Naive thymus-derived CD4-positive, alpha-beta T cell (primary cell): ENCODE results near the gene MSLN. TPM values are rescaled to one million over a fixed set of nuclear protein-coding genes. Genes with fewer than 3 reads are reported as not detected.

Experiments used
- ATAC-seq: fragments of 150-1000 bp; cut with Tn5 transposase; 2 replicates; pipeline ENCODE4 v1.10.0; 2021; ENCODE audit warnings: mild to moderate bottlenecking, moderate library complexity
- CTCF ChIA-PET: fragments of 350-600 bp; sonication (Branson Sonifier 250); formaldehyde crosslinking; loops from one replicate; lab custom pipeline; 2021; ENCODE audit warnings: antibody characterized with exemption; lab: Charles Lee
- POLR2A ChIA-PET: fragments of 350-600 bp; sonication (Branson Sonifier 250); formaldehyde crosslinking; loops from one replicate; lab custom pipeline; 2021; ENCODE audit warnings: antibody characterized with exemption, inconsistent platforms; lab: Charles Lee
- DNase-seq, 9 donors: peaks; one replicate each; pipeline versions ENCODE4 v3.0.0 to v3.0.0-alpha.2; 2020 to 2022; ENCODE audit warnings: mixed read lengths in 1 of 9
- H3K27ac ChIP-seq: one replicate; pipeline ENCODE4 v1.7.0; 2013; ENCODE audit warnings: mild to moderate bottlenecking, low read depth, low read length, moderate library complexity
- H3K27me3 ChIP-seq, 2 donors: one replicate each; pipeline ENCODE4 v1.7.0; 2013; ENCODE audit warnings: low read length in 2 of 2, mild to moderate bottlenecking in 2 of 2, moderate library complexity in 2 of 2; ENCODE audit not compliant: control insufficient read depth in 2 of 2, insufficient read depth in 2 of 2
- H3K36me3 ChIP-seq, 3 experiments: 1 replicate in 2 of 3; 2 replicates in 1 of 3; pipeline ENCODE4 v1.7.0; 2013; ENCODE audit warnings: low read length in 3 of 3, mild to moderate bottlenecking in 3 of 3, moderate library complexity in 1 of 3; ENCODE audit not compliant: insufficient read depth in 3 of 3, control insufficient read depth in 2 of 3
- H3K4me1 ChIP-seq, 2 donors: one replicate each; pipeline ENCODE4 v1.7.0; 2013; ENCODE audit warnings: low read length in 2 of 2, mild to moderate bottlenecking in 2 of 2, moderate library complexity in 1 of 2; ENCODE audit not compliant: control insufficient read depth in 2 of 2, insufficient read depth in 2 of 2
- H3K4me3 ChIP-seq: 2 replicates; pipeline ENCODE4 v1.7.0; 2013; ENCODE audit warnings: mild to moderate bottlenecking, low read length
- H3K9me3 ChIP-seq, 3 experiments: 1 replicate in 2 of 3; 2 replicates in 1 of 3; pipeline ENCODE4 v1.7.0; 2013; ENCODE audit warnings: low read length in 3 of 3; ENCODE audit not compliant: control insufficient read depth in 2 of 3
- H3K27ac Mint-ChIP-seq, 9 donors: one replicate each; pipeline ENCODE4 v1.8.0; 2020 to 2022; ENCODE audit warnings: mixed read lengths in 9 of 9, mild to moderate bottlenecking in 8 of 9, moderate library complexity in 5 of 9, inconsistent platforms in 2 of 9
- H3K27me3 Mint-ChIP-seq, 5 donors: one replicate each; pipeline ENCODE4 v1.8.0; 2021 to 2022; ENCODE audit warnings: mixed read lengths in 5 of 5, mild to moderate bottlenecking in 1 of 5
- H3K36me3 Mint-ChIP-seq, 5 donors: one replicate each; pipeline ENCODE4 v1.8.0; 2020 to 2022; ENCODE audit warnings: mixed read lengths in 5 of 5, mild to moderate bottlenecking in 3 of 5, inconsistent platforms in 1 of 5
- H3K4me1 Mint-ChIP-seq, 7 donors: one replicate each; pipeline ENCODE4 v1.8.0; 2020 to 2022; ENCODE audit warnings: mixed read lengths in 7 of 7, mild to moderate bottlenecking in 3 of 7, inconsistent platforms in 1 of 7
- H3K4me3 Mint-ChIP-seq, 10 donors: one replicate each; pipeline ENCODE4 v1.8.0; 2020 to 2022; ENCODE audit warnings: mild to moderate bottlenecking in 10 of 10, mixed read lengths in 10 of 10, moderate library complexity in 6 of 10, inconsistent platforms in 2 of 10
- H3K9me3 Mint-ChIP-seq, 11 donors: one replicate each; pipeline ENCODE4 v1.8.0; 2020 to 2022; ENCODE audit warnings: mixed read lengths in 11 of 11, mild to moderate bottlenecking in 4 of 11, inconsistent platforms in 1 of 11, moderate library complexity in 1 of 11
- intact Hi-C, 2 donors: fragments of 100-400 bp; cut with micrococcal nuclease; formaldehyde crosslinking; loops; one replicate each; pipeline ENCODE4 v1.15.1; 2023
- polyA plus RNA-seq, 2 donors: library from polyadenylated mRNA; unstranded; fragments of 300-500 nt; fragmentation: Illumina TruSeq; gene quantifications; one replicate each; pipeline ENCODE4 v1.2.3, GENCODE V29; 2021
- total RNA-seq, 6 experiments: library from RNA in 5 of 6; stranded (reverse) in 5 of 6; gene quantifications; 1 replicate in 5 of 6; 2 replicates in 1 of 6; pipeline ENCODE4 v1.2.3 and lab custom pipeline; 2021 to 2026

Gene MSLN
- total and polyA plus RNA-seq, 7 experiments from 2014 or later: 0.64 TPM; not detected in 6

- Mint-ChIP-seq H3K4me1 (no peaks in the 10 kb centered on the region), H3K36me3 (no peaks in the 10 kb centered on the region), H3K9me3 (no peaks in the 10 kb centered on the region), H3K4me3 (no peak overlapping the region), H3K27ac (no peak overlapping the region), H3K27me3 (peaks cover 0 to 3% (median 0%) of the 10 kb centered on the region in 5 donors)
- Histone ChIP-seq H3K27me3 (no peaks in the 10 kb centered on the region), H3K36me3 (no peaks in the 10 kb centered on the region), H3K4me3 (no peak overlapping the region), H3K4me1 (no peaks in the 10 kb centered on the region), H3K9me3 (no peaks in the 10 kb centered on the region), H3K27ac (no peak overlapping the region)
- no peak for ATAC-seq
- POLR2A ChIA-PET: no interaction called here
- intact Hi-C loops: no loop called here
- DNase-seq: no peak
- CTCF ChIA-PET: no interaction called here
Measured at GRCh38 chr16:765488-765865, 4.9 kb downstream of the MSLN start.

GRCh38 chr16:766008-766819 is 5.7 kb downstream of the MSLN start:
- peaks cover 0 to 3% (median 0%) of the 10 kb centered on the region in 5 donors for H3K27me3 Mint-ChIP-seq
- Histone ChIP-seq H3K4me1 (no peaks in the 10 kb centered on the region), H3K4me3 (no peak overlapping the region), H3K36me3 (no peaks in the 10 kb centered on the region), H3K27me3 (no peaks in the 10 kb centered on the region), H3K9me3 (no peaks in the 10 kb centered on the region), H3K27ac (no peak overlapping the region)
- H3K4me1 Mint-ChIP-seq: no peaks in the 10 kb centered on the region
- ChIA-PET CTCF (interaction anchor here (0.6 kb wide), 1 partner anchor 717 kb away, joined by 3 read pairs; no protein-coding TSS in a partner anchor), POLR2A (no interaction called here)
- no peak for DNase-seq
- intact Hi-C loops: no loop called here
- H3K36me3 Mint-ChIP-seq: no peaks in the 10 kb centered on the region
- no peak for ATAC-seq
- no peaks in the 10 kb centered on the region for H3K9me3 Mint-ChIP-seq
- H3K4me3 Mint-ChIP-seq: no peak overlapping the region
- H3K27ac Mint-ChIP-seq: no peak overlapping the region

- no peak overlapping the region for H3K27ac ChIP-seq
- H3K4me1 ChIP-seq: no peaks in the 10 kb centered on the region
- no peak overlapping the region for H3K4me3 ChIP-seq
- Mint-ChIP-seq H3K36me3 (no peaks in the 10 kb centered on the region), H3K27ac (no peak overlapping the region), H3K27me3 (peaks cover 0 to 3% (median 0%) of the 10 kb centered on the region in 5 donors), H3K4me1 (no peaks in the 10 kb centered on the region), H3K4me3 (no peak overlapping the region), H3K9me3 (no peaks in the 10 kb centered on the region)
- intact Hi-C loops: no loop called here
- H3K9me3 ChIP-seq: no peaks in the 10 kb centered on the region
- POLR2A ChIA-PET: no interaction called here
- ATAC-seq (no peak), DNase-seq (no peak)
- no peaks in the 10 kb centered on the region for H3K36me3 ChIP-seq
- CTCF ChIA-PET: interaction anchor here (0.6 kb wide), 1 partner anchor 716 kb away, joined by 3 read pairs; no protein-coding TSS in a partner anchor
- no peaks in the 10 kb centered on the region for H3K27me3 ChIP-seq
Measured at GRCh38 chr16:766820-767640, 6.5 kb downstream of the MSLN start.

DNA sequence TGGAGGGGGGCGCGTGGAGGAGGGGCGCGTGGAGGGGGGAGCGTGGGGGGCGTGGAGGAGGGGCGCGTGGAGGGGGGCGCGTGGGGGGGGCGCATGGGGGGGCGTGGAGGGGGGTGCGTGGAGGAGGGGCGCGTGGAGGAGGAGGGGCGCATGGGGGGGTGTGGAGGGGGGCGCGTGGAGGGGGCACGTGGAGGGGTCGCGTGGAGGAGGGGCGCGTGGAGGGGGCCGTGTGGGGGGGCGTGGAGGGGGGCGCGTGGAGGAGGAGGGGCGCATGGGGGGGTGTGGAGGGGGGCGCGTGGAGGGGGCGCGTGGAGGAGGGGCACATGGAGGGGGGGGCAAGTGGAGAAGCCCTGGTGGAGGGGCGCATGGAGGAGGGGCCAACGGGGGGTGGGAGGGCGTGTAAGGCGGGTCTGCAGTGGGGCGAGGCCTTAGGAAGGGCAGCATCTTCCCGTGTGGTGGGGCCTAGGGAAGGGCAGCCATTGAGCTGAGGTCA is 7.3 kb downstream of the MSLN start:
- no peaks in the 10 kb centered on the region for H3K36me3 Mint-ChIP-seq
- CTCF ChIA-PET: no interaction called here

GRCh38 chr16:768428-768827 is 7.9 kb downstream of the MSLN start:
- intact Hi-C loops: no loop called here
- Mint-ChIP-seq H3K27ac (no peak overlapping the region), H3K4me3 (no peak overlapping the region), H3K4me1 (no peaks in the 10 kb centered on the region), H3K27me3 (peaks cover 0 to 3% (median 0%) of the 10 kb centered on the region in 5 donors), H3K36me3 (no peaks in the 10 kb centered on the region), H3K9me3 (no peaks in the 10 kb centered on the region)
- ChIA-PET POLR2A (no interaction called here), CTCF (no interaction called here)
- no peak for ATAC-seq
- H3K27ac ChIP-seq: no peak overlapping the region
- H3K4me1 ChIP-seq: no peaks in the 10 kb centered on the region
- no peaks in the 10 kb centered on the region for H3K27me3 ChIP-seq
- H3K4me3 ChIP-seq: no peak overlapping the region
- no peak for DNase-seq
- no peaks in the 10 kb centered on the region for H3K9me3 ChIP-seq
- H3K36me3 ChIP-seq: no peaks in the 10 kb centered on the region

More for the DNA sequence above, 7.3 kb downstream of the MSLN start:
- Histone ChIP-seq H3K4me3 (no peak overlapping the region), H3K9me3 (no peaks in the 10 kb centered on the region), H3K27me3 (no peaks in the 10 kb centered on the region), H3K4me1 (no peaks in the 10 kb centered on the region), H3K36me3 (no peaks in the 10 kb centered on the region), H3K27ac (no peak overlapping the region)
- no peak overlapping the region for H3K4me3 Mint-ChIP-seq
- intact Hi-C loops: no loop called here
- H3K27me3 Mint-ChIP-seq: peaks cover 0 to 3% (median 0%) of the 10 kb centered on the region in 5 donors
- H3K27ac Mint-ChIP-seq: no peak overlapping the region
- no peaks in the 10 kb centered on the region for H3K9me3 Mint-ChIP-seq
- no peaks in the 10 kb centered on the region for H3K4me1 Mint-ChIP-seq
- DNase-seq: no peak
- no peak for ATAC-seq
- POLR2A ChIA-PET: no interaction called here

DNA sequence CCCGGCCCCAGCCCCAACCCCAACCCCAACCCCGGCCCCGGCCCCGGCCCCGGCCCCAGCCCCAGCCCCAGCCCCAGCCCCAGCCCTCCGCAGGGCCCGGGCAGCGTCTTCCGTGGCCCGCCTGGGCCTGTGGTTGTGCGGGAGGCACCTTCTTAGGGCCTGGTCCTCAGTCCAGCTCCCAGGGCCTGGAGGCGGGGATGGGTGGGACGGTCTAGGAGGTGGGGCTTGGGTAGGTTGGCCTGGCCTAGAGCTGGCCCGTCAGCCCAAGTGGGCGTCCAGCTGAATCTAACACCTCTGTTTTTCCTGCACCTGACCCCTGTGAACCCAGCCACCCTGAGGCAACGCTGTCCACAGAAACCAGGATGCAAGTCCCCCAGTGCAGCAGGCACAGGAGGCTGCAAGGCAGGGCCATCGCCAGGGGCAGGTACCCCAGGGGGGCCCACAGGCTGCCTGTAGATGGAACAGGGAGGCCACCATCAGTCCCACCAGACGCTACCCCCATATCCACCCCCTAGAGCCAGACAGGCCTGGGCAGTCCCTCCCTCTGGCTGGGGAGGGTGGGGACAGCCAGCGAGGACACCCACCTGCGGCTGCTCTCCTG is 8.8 kb downstream of the MSLN start:
- H3K9me3 Mint-ChIP-seq: no peaks in the 10 kb centered on the region
- intact Hi-C loops: no loop called here
- ChIA-PET POLR2A (no interaction called here), CTCF (no interaction called here)
- no peaks in the 10 kb centered on the region for H3K4me1 Mint-ChIP-seq
- Histone ChIP-seq H3K9me3 (no peaks in the 10 kb centered on the region), H3K4me3 (no peak overlapping the region), H3K27me3 (no peaks in the 10 kb centered on the region), H3K27ac (no peak overlapping the region), H3K36me3 (no peaks in the 10 kb centered on the region), H3K4me1 (no peaks in the 10 kb centered on the region)
- ATAC-seq (no peak), DNase-seq (no peak)
- H3K27me3 Mint-ChIP-seq: peaks cover 0 to 3% (median 0%) of the 10 kb centered on the region in 5 donors
- no peak overlapping the region for H3K27ac Mint-ChIP-seq
- no peaks in the 10 kb centered on the region for H3K36me3 Mint-ChIP-seq
- H3K4me3 Mint-ChIP-seq: no peak overlapping the region
